Colonic mucosa (tissue), 4 donors: ENCODE data around the gene FIBCD1. TPM values are rescaled to one million over a fixed set of nuclear protein-coding genes. Genes with fewer than 3 reads are reported as not detected.
"Not testable (repeated sequence)": the region's sequence is repeated elsewhere in the genome, so short reads cannot be mapped to it uniquely, and the experiment has no call there.

Source experiments
- DNase-seq: peaks from one replicate; pipeline ENCODE4 v3.0.0-alpha.2; 2020
- H3K27ac ChIP-seq: fragments of 200-600 bp; one replicate; pipeline ENCODE4 v1.8.0; 2021
- H3K27me3 ChIP-seq: fragments of 200-600 bp; one replicate; pipeline ENCODE4 v1.8.0; 2021
- H3K36me3 ChIP-seq: fragments of 200-600 bp; one replicate; pipeline ENCODE4 v1.8.0; 2021
- H3K4me1 ChIP-seq: fragments of 200-600 bp; one replicate; pipeline ENCODE4 v1.8.0; 2021; ENCODE audit warnings: mild to moderate bottlenecking
- H3K4me3 ChIP-seq: fragments of 200-600 bp; one replicate; pipeline ENCODE4 v1.8.0; 2021
- H3K9ac ChIP-seq, 2 donors: one replicate each; pipeline ENCODE4 v1.7.0; 2013; ENCODE audit warnings: control low read depth in 2 of 2, low read depth in 2 of 2, low read length in 2 of 2
- H3K9me3 ChIP-seq: fragments of 200-600 bp; one replicate; pipeline ENCODE4 v1.8.0; 2021
- intact Hi-C: fragments of 100-400 bp; cut with DNase I; formaldehyde crosslinking; loops from one replicate; pipeline ENCODE4 v1.14.1; 2022
- total RNA-seq, 2 donors: library from RNA; stranded (reverse); fragmentation: NEBNext Ultra II Directional in 1 of 2; extraction: Animal tissue kit (Norgen Biotek cat#: 25700) in 1 of 2; gene quantifications; one replicate each; pipeline ENCODE4 v1.2.1, GENCODE V29; 2021
- TF ChIP-seq, protein P1 (sequence below): fragments of 200-600 bp; IDR thresholded peaks from one replicate; pipeline ENCODE4 v1.8.0; 2022; ENCODE audit warnings: antibody characterized with exemption, mild to moderate bottlenecking
- donor health status: healthy.
- donor health status: DM: no; HTN: no; CAD: no.
- donor health status: DM: no; HTN: no; CAD: no.

Gene FIBCD1
- total RNA-seq, 2 donors from 2014 or later, result 9.0 to 32.9 TPM

DNA sequence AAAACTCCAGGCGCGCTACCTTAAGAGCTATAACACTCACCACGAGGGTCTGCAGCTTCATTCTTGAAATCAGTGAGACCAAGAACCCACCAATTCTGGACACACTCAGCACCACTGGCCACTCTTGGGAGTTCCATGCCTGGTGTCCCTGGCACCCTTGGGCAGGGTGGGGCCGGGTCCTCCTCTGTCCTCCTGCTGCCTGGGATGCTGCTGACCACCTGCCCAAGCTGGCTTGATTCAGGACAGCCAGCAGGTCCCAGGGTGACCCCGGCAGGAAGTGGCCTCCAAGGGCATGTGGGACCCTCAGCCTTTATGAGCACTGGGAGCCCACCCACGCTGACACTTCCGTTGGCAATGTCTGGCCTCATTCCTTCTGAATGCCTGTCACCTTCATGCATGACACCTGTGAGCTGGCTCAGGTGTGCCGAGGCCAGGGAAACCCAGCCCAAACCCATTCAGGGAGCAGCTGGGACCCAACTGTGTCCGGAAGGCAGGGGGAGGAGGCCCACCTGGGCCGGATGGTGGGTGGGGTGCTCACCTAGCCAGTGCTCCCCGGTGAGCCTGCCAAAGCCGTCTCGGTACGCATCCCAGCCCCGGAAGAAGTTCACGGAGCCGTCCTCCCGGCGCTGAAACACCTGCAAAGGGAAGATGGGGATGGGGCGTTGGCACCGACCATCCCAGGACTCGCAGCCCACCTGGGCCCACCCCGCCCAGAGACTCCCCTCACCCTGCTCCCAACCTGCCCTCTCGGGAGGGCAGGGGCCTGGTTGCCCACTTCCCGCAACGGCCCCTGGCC lies 27.6 kb downstream of the FIBCD1 start:
- no peak overlapping the region for H3K27ac ChIP-seq
- intact Hi-C loops, result no loop called here
- H3K9me3 ChIP-seq, result no peaks in the 10 kb centered on the region
- H3K27me3 ChIP-seq, result no peaks in the 10 kb centered on the region
- no peaks in the 10 kb centered on the region for H3K4me1 ChIP-seq
- no peak for DNase-seq
- TF ChIP-seq, protein P1, sequence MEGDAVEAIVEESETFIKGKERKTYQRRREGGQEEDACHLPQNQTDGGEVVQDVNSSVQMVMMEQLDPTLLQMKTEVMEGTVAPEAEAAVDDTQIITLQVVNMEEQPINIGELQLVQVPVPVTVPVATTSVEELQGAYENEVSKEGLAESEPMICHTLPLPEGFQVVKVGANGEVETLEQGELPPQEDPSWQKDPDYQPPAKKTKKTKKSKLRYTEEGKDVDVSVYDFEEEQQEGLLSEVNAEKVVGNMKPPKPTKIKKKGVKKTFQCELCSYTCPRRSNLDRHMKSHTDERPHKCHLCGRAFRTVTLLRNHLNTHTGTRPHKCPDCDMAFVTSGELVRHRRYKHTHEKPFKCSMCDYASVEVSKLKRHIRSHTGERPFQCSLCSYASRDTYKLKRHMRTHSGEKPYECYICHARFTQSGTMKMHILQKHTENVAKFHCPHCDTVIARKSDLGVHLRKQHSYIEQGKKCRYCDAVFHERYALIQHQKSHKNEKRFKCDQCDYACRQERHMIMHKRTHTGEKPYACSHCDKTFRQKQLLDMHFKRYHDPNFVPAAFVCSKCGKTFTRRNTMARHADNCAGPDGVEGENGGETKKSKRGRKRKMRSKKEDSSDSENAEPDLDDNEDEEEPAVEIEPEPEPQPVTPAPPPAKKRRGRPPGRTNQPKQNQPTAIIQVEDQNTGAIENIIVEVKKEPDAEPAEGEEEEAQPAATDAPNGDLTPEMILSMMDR, result no peak
- no peaks in the 10 kb centered on the region for H3K36me3 ChIP-seq
- no peak overlapping the region for H3K9ac ChIP-seq
- H3K4me3 ChIP-seq, result no peak overlapping the region

DNA sequence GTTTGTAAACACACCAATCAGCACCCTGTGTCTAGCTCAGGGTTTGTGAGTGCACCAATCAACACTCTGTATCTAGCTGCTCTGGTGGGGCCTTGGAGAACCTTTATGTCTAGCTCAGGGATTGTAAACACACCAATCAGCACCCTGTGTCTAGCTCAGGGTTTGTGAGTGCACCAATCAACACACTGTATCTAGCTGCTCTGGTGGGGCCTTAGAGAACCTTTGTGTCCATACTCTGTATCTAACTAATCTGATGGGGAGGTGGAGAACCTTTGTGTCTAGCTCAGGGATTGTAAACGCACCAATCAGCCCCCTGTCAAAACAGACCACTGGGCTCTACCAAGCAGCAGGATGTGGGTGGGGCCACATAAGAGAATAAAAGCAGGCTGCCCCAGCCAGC lies 28.4 kb downstream of the FIBCD1 start:
- DNase-seq, H3K4me1 ChIP-seq, H3K36me3 ChIP-seq, intact Hi-C loops, H3K27me3 ChIP-seq, H3K9ac ChIP-seq, H3K27ac ChIP-seq, H3K9me3 ChIP-seq, H3K4me3 ChIP-seq: not testable (repeated sequence)

DNA sequence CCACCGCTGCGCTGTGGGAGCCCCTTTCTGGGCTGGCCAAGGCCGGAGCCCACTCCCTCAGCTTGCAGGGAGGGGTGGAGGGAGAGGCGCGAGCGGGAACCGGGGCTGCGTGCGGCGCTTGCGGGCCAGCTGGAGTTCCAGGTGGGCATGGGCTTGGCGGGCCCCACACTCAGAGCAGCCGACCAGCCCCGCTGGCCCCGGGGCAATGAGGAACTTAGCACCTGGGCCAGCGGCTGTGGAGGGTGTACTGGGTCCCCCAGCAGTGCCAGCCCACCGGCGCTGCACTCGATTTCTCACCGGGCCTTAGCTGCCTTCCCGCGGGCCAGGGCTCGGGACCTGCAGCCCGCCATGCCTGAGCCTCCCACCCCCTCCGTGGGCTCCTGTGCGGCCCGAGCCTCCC lies 29.0 kb downstream of the FIBCD1 start:
- H3K27me3 ChIP-seq, DNase-seq, intact Hi-C loops, H3K36me3 ChIP-seq, H3K9me3 ChIP-seq, H3K9ac ChIP-seq, H3K4me3 ChIP-seq, H3K4me1 ChIP-seq, H3K27ac ChIP-seq: not testable (repeated sequence)

DNA sequence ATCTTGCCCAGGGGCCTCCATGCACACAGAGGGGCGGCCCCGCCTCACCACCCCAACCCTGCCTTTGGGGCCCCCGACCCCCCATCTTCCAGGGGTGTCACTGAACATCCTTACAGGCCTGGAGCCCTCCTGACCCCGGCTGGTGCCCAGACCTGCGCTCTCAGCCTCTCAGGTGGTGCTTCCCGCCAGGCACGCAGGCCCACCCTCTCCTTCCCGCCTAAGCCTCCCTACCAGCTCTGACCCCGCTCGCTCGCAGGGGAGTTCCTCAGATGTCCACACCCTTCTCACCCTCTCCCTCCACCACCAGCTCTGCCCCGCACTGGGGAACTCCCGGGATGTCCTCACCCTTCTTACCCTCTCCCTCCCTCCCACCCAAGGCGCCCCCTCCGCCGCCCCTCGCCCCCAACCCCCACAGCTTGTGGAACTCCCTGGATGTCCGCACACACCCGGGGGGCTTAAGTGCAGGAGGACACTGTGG lies 30.1 kb downstream of the FIBCD1 start:
- Histone ChIP-seq H3K27ac (no peak overlapping the region), H3K9me3 (no peaks in the 10 kb centered on the region), H3K4me3 (no peak overlapping the region), H3K4me1 (no peaks in the 10 kb centered on the region), H3K36me3 (no peaks in the 10 kb centered on the region), H3K27me3 (no peaks in the 10 kb centered on the region), H3K9ac (no peak overlapping the region)
- intact Hi-C loops, result no loop called here
- TF ChIP-seq, protein P1, result no peak
- DNase-seq, result no peak

DNA sequence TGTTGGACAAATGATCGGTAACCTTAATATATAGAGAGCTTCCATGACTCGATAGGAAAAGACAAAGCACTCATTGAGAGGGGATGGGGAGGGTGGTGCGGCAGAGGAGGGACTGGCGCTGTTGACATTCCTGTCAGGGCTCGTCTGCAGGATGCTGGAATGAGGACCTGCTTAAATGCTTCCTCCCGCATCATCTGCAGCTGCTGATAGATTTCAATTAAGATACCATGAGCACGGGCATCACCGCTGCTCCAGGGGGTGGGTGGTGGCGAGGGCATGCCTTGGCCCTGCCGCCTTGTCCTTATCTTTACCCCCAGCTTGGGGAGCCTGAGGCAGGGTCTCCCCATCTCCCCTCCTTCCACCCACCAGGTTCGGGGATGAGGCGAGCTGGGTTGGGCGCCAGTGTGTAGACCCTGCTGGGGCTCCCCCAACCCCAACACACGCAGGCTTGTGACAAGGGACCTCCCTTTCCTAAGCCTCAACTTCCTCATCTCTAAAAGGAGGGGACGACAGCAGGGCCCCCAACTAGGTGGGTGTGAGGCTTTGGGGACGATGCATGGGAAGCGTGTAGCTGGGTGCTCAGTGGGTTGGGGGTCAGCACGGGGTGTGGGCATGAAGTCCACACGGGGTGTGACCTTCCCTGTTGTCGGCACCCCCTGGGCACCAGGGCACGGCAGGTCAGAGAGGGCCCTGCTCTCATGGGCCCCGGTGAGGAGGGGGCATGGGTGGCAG lies 30.7 kb downstream of the FIBCD1 start:
- Histone ChIP-seq H3K4me3 (no peak overlapping the region), H3K4me1 (no peaks in the 10 kb centered on the region), H3K36me3 (no peaks in the 10 kb centered on the region), H3K9ac (no peak overlapping the region), H3K9me3 (no peaks in the 10 kb centered on the region), H3K27me3 (no peaks in the 10 kb centered on the region), H3K27ac (no peak overlapping the region)
- TF ChIP-seq, protein P1, result no peak
- intact Hi-C loops, result no loop called here
- DNase-seq, result no peak

DNA sequence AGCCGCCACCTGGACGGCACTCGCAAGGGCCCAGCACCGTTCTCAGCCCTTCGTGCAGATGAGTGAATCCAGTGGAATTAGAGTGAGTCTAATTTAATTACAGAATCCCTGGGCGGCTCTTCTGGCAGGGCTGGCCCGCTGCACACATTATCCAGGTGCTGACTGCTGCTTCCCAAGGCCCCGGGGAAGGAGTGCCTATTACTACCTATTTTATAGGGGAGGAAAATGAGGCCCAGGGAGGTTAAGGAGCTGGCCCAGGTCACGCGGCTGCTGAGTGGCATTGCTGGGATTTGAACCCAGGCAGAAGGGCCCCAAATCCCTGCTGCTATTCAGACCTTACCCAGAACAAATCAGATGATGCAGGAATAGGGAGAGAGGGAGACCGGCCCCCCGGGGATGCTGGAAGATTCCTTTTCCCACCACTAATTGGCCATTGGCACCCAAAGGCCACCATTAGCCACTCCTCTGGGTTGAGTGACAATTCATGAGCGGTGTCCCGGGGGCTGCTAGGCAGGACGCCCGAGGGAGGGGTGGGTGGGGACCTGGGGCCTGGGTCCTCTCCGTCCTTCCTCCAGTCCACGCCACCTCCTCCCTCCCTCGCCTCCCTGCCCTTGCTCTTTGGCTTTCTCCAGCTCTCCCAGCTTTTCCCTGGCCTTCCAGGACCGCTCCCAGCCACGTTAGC lies 32.2 kb downstream of the FIBCD1 start:
- Histone ChIP-seq H3K9ac (no peak overlapping the region), H3K4me3 (no peak overlapping the region), H3K27ac (no peak overlapping the region), H3K27me3 (no peaks in the 10 kb centered on the region), H3K9me3 (no peaks in the 10 kb centered on the region), H3K36me3 (no peaks in the 10 kb centered on the region), H3K4me1 (no peaks in the 10 kb centered on the region)
- intact Hi-C loops, result no loop called here
- DNase-seq, result no peak
- TF ChIP-seq, protein P1, result no peak
